OCI-M2 (cell line): ENCODE data around the gene STAT4.

Experiments used
- DNase-seq: peaks from one replicate; lab custom pipeline; 2025; ENCODE audit not compliant: unreplicated experiment; lab: John Stamatoyannopoulos, UW

STAT4 gene

GRCh38 chr2:191049728-191050639, 100.8 kb downstream of the STAT4 start:
- no peak for DNase-seq

GRCh38 chr2:191048073-191048472, 102.7 kb downstream of the STAT4 start:
- DNase-seq: no peak

- DNase-seq: no peak
These were observed 105.7 kb downstream of the STAT4 start for GRCh38 chr2:191045141-191045540.

DNA sequence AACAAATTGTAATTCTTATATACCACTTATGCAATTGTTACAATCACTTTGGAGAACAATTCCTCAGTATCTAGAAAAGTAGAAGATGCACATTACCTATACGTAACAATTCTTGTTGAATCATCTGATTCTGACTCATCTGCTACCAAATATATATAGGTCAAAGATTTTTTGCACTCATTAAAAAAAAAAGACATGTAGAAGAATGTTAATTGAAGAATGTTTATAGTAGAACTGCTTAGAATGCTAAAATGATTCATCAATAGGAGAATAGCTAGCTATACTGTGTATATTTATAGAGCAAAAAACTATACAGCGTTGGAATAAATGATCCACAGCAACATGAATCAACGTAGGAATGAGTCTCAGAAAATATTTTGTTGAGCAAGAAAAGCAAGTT, 107.4 kb downstream of the STAT4 start:
- DNase-seq: no peak

- DNase-seq: no peak
These were observed 109.2 kb downstream of the STAT4 start for GRCh38 chr2:191041418-191042161.

DNA sequence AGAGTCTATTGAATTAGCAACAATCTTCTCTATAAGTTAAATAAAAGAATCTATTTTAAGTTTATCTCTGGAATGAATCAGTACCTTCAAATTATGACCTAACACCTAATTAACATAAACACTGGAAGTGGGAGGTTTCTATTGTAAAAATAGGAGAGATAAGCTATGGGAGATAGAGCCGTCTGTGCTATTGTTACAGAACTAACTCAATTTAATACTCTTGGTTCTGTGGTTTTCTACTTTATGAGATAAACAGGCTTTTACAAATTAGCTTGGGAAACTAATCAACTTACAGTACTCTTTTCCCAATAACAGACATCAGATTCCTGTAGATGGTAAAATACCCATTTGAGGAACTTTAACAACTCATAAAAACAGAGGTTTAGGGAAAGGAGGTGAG, 111.2 kb downstream of the STAT4 start:
- no peak for DNase-seq

- DNase-seq: no peak
These were observed 112.1 kb downstream of the STAT4 start for GRCh38 chr2:191038741-191039140.

GRCh38 chr2:191038241-191038725, 112.5 kb downstream of the STAT4 start:
- no peak for DNase-seq

DNA sequence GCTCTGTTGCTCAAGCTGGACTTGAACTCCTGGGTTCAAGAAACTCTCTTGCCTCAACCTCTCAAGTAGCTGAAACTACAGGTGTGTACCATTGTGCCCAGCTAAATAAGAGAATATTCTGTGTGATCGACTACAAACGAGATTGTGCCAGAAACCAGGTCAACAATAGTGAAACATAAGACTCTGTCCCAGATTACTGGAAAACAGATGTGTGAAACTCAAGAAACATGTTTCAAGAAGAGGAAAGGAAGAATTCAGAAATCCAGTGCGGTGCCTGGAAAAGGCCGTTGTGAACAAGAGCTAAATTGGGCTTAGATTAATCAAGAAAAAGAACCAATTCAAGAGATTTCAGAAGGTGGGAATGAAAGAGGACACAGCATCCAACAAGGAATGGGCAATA, 113.4 kb downstream of the STAT4 start:
- DNase-seq: no peak

- no peak for DNase-seq
These were observed 114.4 kb downstream of the STAT4 start for GRCh38 chr2:191036363-191036762.

DNA sequence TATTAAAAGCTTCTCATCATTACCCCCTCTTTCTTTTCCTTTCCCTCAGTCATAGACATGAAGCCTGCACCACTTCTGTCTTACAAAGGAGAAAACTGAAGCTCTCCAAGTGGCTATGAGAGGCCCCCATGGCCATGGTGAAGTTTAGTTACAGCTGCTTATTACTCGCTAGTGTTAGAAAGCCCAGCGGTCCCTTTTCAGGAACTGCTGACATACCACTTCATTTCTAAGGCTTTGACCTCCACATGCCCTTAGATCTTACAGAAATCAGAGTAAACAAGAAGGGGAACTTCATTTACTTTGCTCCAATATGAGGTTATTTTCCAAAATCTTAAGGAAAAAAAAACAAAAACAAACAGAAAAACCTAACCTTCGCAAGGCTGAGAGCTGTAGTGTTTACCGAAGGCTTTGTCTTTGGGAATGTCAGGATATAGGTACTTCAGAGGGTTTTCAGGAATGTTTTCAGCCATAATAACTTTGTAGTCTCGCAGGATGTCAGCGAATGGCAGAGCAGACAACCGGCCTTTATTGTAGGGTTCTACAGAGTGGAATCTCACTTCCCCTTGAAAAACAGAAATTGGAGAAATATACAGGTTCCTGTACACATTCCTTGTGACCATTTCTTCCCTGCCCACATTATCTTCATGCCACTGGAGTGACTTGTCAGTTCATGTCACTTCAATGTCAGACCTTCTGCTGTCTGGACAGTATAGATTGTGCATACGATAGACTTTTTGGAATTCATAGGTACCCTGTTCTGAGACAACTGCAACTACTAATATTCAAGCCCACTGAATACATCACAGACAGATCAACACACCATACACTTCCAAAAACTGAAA, 118.0 kb downstream of the STAT4 start:
- DNase-seq: no peak

GRCh38 chr2:191031256-191031655, 119.5 kb downstream of the STAT4 start:
- no peak for DNase-seq

GRCh38 chr2:191030521-191031154, 120.2 kb downstream of the STAT4 start:
- no peak for DNase-seq

DNA sequence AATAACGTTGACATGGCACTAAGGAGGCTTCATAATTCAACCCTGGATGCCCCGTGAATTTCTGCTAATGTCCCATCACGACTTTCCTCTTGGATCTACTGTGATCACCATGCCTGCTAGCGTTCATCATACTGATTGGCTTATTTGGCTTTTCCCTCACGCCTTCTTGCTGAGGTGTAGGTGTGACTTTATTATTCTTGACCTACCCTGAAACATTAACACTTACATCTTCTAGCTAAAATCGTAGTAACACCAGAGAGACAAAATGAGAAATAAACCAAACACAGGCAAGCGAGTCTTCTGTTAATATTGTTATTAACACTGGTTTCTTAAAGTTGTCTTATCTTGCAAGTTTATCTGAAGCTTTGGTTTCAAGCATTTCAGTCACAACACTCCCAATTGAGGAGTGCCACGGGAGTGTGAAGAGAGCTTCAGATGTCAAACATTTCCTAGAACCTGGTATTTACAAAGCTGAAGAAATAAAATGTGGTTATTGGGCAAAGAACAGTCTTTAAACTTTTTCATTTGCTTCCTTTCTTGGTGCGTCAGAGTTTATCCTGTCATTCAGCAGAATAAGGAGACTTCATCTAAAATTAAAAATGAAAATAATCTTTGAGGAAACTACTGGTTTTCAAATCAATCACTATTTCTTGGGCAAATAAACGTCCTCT, 121.4 kb downstream of the STAT4 start:
- DNase-seq: no peak

DNA sequence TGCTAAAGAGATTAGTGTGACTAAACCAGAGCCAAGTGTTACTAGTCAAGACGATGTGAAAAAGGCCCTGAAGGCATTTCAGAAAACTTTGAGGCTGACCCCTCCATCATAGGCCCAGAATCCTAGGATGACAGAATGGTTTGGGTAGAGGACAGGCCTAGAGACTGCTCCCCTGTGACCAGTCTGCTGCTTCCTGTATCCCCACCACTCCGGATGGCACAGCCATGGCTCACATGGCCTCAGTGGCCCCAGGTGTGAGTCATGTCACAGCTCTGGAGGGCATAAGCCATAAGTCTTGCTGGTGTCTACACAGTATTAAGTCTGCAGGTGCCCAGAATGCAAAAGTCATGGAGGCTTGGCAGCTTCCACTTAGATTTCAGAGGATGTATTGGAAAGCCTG, 124.4 kb downstream of the STAT4 start:
- no peak for DNase-seq

- no peak for DNase-seq
These were observed 125.7 kb downstream of the STAT4 start for GRCh38 chr2:191025135-191025534.

DNA sequence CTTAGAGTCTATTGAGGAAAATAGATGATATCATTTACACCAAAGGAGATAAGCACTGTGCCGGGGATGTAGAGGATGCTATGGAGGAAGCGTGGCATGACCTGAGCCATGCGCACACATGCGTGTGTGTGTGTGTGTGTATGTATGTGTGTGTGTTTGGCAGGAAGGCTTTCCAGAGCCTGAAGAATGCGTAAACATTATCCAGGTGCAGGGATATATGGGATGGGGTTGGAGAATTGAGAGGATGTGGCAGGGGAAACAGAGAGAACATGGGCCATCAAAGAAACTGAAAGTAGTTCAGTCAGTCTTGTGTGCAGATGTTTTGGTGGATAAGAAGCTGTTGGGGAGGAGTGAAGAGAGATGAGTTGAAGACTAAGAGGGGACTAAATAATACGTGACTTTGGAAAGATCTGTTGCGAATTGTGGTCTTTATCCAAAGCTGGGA, 127.5 kb downstream of the STAT4 start:
- DNase-seq: no peak

DNA sequence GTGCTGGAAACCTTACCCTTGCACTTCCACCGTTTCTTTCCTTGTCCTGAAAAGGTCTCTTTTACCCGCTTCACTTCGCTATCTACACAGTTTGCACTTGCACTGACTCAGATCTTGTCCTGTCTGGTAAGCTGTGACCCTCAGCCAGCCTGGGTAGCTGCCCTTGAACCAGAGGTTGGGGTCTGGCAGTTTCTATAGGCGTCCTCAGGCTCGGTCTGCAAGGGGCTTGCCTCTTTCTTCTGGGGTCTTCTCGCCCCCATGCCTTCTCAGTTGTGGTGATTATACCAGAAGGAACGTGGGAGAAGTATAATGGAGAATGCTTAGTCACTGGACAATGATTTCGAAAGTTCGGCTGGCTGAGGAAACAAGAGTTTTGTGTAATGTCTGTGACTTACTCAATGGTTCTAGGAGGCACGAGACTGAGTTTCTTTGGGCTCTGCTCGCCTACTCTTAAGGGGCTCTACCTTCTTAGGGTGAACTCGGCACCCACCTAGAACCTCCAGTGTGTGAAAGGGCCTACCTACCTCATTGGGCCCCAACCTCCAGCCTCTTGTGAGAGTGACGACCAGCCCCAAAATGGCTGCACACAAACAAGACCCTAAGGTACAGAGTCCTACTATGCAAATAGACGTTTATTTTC, 129.9 kb downstream of the STAT4 start:
- DNase-seq: no peak

DNA sequence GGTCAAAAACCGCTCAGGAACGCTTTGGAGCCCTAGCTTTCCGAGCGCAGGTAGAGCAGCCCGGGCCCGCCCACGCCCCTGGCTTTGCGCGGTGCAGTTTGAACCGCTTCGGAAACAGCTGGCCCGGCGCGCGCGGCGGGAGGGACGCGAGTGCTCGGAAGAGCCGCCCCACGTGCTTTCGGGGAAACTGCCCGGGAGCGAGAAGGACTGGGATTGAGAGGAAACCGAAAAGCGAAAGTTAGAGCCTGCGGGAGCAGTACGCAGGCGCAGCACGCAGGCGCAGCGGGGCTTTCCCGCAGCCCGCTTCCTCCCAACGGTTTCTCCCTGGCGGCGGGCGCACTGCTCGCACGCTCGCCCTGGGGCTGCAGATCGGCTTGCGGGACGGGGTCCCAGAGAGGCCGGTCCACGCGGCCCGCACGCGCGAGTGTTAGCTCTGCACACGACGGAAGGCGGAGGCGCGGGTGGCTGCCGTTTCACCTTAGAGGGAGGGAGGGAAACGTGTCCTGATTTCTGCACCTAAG, 130.5 kb downstream of the STAT4 start:
- DNase-seq: peak; percentile 86
